ENCODE results near the gene ECHS1.
"Not testable (repeated sequence)": the region's sequence is repeated elsewhere in the genome, so short reads cannot be mapped to it uniquely, and the experiment has no call there.

Gene ECHS1

DNA sequence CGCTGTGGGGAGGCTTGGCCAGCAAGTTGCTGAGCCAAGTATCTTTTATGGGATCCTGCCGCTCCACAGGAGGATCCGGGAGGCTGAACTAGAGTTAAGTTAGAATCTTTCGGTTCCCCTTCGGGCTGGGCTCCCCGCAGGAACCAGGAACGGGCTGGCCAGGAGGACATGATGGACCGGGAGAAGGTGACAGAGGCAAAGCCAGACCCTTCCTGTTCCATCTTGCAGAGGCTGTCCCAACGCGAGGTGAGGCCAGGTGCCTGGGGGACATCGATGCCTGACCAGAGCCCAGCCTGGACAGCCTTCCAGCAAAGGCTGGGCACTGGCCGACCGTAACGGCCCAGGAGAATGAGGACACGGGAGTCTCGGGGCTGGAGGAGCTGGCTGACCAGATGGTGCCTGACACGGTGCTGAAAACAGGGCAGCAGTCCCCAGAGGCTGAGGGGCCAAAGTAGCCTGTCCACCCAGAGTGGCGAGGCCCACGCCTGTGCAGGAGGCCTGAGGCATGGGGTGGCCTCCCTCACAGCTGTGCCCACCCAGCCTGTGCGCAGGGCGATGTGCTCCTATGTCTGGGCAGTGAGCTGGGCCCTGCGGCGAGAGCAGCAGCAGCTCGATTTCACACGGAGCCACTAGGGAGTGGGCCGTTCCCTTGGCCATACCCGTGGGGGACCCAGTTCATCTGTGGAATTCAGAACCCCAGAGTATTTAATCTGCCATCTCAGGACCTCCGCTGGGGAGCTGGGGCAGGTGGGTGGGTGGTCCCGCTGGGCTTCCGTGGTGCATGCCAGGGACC, 4.1 kb upstream of the ECHS1 start:
- DNase-seq = no peak

DNA sequence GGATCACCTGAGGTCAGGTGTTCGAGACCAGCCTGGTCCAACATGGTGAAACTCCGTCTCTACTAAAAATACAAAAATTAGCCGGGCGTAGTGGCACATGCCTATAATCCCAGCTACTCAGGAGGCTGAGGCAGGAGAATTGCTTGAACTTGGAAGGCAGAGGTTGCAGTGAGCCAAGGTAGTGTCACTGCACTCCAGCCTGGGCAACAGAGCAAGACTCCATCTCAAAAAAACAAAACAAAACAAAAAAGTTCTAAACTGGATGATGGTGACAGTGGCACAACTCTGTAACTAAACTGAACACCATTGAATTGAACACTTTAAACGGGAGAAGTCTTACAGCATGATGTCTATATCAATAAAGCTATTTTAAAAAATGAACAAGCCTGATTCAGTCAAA, 3.0 kb upstream of the ECHS1 start:
- not testable (repeated sequence) for DNase-seq

DNA sequence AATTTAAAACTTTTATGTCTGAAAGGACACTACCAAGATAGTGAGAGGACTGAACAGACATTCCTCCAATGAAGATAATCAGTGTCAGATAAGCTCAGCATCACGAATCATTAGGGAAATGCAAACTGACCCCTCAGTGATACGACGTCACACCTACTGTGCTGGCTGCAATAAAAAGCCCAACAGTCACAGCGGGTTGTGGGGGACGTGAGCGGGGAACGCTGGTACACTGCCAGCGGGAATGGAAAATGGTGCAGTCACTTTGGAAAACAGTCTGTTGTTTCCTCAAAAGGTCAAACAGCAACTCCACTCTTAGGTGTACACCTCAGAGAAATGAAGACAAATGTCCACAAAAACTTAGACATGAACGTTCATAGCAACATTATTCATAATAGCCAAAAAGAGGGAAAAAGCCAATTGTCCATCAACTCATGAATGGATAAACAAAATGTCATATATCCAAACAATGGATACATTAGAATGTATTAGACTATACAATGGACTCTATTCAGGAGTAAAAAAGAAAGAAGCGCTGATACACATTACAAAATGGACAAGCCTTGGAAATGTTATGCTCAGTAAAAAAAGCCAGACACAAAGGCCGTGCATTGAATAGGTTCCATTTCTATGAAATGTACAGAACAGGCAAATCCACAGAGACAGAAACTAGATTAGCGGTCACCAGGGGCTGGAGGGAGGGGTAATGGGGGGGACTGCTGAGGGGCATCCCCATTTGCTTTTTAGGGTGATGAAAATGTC, 2.4 kb upstream of the ECHS1 start:
- DNase-seq = no peak

DNA sequence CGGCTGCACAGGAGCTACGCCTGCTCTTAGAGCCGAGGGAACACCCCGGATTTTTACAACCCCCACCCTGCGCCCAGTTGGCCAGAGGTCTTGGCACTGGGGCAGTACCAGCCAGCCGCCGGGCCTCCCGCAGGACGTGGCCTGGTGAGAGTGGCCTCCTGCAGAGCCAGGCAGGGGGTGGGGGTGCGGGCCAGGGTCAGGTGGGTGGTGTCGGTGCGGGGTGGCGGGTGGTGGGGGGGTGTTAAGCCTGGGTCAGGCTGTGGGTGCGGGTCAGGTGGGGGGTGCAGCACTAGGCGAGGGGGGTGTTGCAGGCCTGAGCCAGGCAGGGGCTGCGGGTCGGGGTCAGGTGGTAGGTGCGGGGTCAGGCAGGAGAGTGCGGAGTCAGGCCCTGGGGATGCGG, 647 bp downstream of the ECHS1 start:
- DNase-seq = no peak

DNA sequence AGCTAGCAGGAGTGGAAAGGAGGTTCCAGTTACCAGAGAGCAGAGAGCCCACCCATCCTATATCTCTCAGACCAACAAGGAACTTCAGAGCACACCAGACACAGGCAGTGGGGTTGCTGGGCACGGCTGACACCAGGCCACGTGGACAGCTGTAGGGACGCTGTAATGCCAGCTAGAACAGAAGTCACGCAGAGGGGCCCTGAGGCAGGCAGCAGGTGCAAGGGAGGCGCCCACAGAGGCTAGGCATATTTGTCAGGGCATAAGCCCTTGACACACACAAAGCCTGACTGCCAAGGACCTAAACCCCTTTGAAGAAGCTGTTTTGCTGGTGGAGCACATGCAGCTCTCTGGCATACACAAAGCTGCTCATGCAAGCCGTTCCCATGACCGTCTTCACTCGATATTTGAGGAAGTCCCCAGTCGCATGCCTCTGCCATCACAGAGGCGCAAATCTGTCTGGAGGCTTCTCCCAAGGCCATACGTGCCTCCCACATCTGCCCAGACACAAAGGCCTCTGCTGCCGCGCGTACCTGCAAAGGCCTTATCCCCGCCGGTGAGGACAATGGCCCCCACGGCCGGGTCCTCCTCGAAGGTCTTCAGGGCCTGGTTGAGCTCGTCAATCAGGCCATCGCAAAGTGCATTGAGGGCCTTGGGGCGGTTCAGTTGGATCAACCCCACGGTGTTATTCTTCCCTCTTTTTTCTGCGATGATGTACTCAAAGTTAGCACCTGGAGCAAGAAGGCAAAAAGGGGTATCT, 2.9 kb downstream of the ECHS1 start:
- no peak for DNase-seq

DNA sequence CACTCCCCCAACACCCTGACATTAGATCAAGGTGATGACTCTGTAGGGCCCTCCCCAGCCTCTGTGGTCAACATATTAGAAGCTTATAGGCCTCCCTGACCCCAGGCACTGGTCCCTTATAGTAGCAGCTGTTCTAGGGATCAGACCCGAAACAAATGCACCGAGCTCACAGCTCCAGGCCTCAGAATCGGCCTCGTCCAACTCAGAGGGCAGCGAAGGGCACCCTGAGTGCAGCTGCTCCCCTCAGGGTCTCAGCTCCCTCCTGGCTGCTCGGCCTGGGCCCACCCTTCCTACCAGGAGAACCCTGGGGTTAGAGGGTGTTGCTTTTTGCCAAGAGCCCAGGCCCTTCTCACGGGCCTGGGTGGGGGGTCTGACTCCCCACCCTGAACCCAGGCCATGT, 5.0 kb downstream of the ECHS1 start:
- no peak for DNase-seq

DNA sequence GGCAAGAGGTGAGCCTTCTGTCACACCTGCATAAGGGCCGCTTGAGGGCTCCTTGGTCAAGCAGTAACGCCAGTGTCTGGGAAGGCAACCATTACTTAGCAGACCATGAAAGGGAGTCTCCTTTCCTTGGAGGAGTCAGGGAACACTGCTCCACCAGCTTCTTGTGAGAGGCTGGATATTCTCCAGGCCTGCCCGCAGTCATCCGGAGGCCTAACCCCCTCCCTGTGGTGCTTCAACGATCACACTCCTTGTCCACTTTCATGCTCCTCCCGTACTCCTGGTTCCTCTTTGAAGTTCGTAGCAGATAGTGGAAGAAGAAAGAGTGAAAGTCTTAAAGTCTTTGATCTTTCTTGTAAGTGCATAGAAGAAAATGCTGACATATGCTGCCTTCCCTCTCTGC, 5.7 kb downstream of the ECHS1 start:
- not testable (repeated sequence) for DNase-seq

DNA sequence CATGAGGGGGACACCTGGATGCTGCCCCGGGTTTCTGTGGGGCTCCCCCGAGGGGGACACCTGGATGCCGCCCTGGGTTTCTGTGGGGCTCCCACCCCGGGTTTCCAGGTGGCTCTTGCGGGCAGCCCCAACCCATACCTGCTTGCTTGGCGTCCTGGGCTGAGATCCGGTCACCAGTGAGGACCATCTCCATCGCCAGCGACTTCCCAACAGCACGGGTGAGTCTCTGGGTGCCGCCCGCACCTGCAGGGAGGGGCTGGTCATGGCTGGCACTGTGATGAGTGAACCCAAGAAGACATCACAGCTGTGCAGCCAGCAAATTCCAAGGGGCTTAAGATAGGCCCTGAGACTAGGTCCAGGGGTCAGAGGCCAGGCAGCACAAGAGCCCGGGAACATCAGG, 6.4 kb downstream of the ECHS1 start:
- no peak for DNase-seq

DNA sequence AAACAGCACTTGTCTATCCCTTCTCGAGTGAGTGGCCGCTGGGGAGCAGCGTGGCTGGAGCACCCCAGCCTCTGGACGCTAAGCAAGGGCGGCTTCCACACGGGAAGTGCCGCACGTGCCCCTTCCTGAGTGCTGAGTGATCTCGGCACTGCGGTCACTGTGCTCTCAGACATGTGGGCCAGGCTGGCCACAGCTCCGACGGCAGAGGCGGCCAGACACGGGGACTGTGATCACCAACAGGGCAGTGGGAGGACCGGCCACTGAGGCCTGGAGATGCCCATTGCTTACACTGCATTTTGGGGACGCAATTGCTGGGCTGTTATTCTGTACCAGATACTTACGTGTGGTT, 7.0 kb downstream of the ECHS1 start:
- DNase-seq = no peak

DNA sequence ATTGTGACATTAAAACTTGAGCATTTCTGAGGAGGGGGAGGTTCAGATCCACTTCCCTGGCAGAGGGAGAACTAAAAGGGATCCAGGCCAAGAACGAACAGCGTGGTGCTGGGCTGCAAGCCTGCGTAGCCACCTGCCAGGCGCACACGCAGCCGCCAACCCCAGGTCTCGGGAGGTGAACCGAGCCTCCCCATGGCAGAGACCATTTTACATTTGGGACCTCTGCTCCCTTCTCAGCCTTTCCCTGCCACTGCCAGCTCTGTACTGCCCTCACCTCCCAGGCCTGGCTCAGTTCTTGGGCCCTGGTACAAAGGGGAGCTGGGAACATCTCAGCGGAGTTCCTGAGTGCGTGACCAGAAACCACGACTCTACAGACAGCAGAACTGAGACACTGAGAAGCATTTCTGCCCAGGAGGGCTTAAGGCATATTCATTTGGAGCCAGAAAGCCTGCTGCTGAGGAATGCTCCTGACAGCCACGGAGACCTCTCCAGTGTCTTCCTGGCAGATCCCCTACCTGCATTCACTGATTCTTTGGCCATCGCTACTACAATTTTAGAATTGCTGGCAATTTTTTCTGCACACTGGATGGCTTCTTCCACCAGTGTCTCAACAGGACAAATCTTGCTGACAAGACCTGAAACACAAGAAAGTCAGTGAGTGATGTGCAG, 7.6 kb downstream of the ECHS1 start:
- no peak for DNase-seq

DNA sequence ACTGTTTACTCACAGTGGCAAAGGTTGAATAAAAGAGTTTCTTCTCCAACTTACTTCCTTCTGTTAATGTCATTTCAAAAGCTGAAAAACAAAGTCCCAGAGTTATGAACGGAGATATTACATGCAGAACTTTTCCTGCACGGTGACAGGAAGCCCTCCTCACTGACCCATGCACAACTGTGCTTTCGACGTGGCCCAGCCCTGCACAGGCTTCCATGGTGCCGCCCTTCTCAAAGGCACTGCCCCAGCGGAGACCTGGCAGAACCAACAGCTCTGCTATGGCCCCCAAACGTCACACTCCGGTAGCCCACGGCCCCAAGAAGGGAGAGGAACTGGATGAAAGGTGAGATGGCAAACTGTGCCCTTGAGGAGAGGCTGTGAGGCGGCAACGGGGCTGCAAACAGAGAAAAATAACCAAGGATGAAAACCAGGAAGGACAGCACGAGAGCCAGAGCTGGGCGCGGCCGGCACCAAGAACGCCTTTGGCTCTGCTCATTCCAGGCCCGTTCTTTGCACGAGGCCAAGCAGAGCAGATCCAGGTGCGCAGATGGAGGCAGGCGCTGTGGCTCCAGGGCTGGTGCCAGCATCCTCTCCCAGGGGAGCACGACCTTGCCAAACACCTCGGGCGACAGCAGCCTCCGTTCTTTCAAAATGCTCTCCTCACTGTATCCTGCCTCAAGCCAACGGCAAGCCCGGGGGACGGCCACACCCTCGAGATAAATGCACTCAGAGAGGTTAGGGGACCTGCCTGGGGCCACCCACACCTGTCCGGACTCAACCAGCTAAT, 8.3 kb downstream of the ECHS1 start:
- DNase-seq = no peak

DNA sequence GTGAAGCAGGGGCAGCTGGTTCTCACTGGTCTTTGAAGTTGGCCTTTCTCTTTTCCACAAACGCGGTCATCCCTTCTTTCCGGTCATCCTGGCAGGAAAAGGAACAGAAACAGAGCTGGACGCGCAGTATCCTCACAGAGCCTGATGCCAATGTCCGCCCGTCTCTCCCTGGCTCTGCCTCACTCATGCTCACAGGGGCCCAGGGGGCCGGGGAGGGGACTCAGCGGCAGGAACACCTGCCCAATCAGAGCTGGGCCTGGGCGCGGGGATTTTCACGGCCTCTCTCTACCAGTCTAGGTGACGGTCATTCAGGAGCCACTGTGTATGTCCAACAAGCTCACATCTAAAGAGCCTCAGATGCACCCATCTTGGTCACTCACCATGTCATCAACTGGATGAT, 10.3 kb downstream of the ECHS1 start:
- no peak for DNase-seq

DNA sequence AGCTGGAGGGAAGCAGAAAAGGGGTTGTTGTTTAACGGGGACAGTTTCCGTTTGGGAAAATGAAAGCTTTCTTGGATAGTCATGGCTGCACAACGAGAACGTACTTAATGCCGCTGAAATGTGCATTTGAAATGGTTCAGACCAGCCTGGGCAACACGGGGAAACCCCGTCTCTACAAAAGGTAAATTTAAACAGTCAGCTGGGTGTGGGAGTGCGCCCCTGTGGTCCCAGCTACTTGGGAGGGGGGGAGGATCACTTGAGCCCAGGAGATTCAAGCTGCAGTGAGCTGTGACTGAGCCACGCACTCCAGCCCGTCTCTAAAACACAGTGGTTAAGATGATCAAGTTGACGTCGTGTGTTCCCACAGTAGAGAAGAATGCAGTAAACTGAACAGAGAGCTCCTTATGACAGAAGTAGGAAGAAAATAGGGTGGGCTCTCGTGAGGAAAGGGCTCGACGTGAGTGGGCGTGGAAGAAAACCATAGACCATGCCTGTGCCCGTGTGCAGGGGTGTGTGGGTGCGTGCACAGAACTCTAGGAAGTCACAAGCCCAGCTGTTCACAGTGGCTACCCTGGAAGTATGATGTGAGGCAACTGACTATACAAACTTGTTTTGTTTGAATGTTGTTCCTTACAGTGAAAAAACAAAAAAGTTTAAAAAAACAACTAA, 11.2 kb downstream of the ECHS1 start:
- DNase-seq = no peak

DNA sequence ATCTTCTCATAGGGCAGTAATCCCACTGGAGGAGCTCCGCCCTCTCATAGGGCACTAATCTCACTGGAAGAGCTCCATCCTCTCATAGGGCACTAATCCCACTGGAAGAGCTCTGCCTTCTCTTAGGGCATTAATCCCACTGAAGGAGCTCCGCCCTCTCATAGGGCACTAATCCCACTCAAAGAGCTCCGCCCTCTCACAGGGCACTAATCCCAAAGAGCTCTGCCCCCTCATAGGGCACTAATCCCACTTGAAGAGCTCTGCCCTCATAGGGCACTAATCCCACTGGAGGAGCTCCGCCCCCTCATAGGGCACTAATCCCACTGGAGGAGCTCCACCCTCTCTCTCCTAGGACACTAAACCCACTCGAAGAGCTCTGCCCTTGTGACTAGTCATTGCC, 11.9 kb downstream of the ECHS1 start:
- no peak for DNase-seq

DNA sequence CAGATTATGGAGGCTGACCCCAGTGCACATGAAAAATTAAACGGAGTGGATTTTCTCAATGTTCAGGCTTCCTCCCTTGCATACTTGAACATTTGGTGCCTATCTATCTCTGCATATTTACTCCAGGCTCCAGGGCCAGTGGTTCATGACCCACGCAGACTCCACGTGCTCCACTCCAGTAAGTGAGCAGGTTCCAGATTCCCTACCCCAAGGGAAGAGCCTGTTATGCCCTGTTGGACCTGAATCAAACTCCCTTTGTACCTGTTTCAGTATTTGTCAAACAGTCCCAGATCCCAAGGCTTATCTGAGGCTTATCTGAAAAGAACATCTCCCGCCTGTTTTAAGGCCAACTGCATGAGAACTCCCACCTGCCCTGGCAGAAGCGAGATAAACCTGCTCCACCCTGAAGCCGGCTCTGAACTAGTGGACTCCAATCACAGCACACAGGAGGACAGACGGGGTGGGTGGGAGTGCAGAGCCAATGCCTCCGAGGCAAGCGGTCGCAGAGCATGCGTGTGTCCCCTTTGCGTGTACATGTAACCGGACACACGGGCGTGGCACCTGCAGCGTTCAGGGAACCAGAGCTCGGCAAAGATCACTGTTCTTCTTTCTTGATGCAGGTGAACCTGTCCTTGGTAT, 13.1 kb downstream of the ECHS1 start:
- DNase-seq = no peak

DNA sequence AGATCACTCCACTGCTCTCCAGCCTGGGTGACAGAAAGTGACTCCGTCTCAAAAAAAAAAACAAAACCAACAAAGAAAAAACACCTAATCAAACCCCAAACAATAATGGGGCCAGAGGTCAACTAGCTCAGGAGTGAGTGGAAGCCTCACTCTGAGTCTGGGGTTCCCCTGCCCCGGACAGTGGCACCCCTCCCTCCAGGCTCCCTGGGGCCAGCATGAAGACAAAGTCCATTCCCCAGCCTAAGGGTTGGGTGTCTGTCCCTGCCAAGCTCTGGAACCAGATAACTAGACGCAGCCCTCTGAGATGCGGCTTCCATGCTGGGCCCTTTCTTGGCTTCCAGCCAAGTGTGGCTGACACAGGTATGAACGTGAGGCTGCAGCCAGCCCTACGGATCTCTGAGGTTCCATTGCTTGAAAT, 13.6 kb downstream of the ECHS1 start:
- DNase-seq = peak; percentile 82

DNA sequence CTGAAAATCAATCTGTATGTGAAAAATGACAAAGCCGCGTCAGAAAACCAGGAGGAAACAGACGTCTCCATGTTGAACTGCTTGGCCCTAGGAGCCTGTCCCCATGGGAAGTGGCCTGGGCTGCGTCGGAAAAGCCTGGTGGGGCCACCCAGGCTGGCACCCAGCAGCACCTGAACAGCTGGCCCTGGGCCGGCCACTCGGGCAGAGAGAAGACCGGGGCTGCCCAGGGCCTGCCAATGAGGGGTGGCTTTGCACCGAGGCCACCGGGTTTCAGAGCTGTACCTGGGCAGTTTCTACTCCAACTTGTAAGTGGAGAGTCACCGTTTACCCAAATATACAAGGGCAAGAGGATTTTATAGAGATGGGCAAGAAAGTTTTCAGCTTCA, 14.2 kb downstream of the ECHS1 start:
- no peak for DNase-seq

DNA sequence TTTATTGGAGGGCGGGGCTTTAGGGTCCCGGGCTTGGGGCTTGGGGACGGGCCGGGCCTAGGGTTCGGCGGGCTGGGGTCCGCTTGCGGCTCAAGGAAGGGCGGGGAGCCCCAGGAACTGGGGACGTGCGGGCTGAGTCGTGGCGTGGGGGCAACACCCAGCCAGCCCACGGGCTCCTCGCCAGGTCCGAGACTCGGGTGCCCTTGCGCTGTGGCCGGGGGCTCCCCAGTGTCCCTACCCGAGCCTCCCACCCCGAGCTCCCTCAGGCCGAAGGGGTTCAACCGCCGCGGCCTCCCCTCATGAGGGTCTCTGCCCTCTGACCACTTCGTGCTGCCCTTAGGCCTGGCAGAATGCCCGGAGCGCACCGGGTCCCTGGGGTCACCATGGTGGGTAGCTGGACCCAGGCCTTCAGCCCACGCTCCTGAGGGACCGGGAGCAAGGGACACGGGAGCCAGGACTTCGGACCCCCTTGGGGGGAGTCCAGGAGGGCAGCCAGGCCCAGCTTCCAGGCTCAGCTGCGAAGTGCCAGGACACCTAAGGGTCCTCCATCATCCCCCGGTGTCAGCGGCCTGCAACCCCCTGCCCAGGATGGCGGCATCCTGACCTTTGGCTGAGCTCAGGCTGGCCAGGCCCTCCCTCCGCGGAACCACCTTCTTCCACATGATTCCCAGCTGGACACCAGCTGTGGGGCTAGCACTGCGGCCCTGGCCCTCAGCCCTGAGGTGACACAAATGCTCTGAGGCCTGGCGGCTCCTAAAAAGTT, 14.8 kb downstream of the ECHS1 start:
- no peak for DNase-seq

DNA sequence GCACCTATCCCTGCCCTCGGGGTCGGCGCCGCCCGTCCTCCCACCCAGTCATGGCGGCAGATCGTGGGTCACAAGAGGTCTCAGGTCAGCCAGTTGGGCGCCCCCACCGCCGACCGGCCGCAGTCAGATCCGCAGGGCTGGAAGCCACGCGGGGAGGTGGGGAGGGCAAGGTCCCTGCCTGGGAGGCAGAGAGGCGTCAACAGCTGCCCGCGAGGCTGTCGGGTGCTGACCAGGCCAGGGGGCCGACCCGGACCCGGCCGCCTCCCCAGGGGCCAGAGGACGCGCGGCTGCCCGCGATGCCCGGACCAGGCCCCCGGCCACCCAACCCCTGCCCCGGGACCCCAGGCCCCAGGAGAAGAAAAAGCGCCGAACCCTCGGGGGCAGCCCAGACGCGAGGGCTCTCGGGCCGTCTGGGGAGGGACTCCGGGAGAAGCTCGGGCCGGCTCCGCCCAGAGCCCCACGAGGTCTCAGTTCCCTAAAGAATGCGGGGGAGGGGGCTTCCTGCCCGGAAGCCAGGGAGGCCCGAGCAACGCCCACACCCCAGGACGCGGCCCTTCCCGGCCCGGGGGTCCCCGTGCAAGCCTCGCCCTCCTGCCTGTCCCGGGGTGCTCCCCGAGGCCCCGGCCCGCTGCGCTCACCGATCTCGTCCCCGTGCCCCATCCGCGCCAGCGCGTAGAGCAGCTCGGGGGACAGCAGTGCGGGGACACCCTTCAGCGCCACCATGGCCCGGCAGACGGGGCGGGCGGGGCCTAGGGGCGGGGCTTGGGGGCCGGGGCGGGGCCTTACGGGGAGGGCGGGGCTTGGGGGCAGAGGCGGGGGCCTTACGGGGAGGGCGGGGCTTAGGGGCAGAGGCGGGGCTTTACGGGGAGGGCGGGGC, 15.6 kb downstream of the ECHS1 start, which contains the start of gene FUOM:
Gene FUOM, minus strand, starts transcription at position 735 of the 877 bp plus-strand sequence. Its CDS starts 12 bp downstream, at position 723.
- peak; percentile 73 for DNase-seq
